Spleen (tissue), 7 donors: ENCODE results near the gene ZMYM2.

Source experiments
- CTCF ChIP-seq, 11 experiments: fragments of 200-600 bp in 7 of 11; fragments of 450-650 bp in 4 of 11; sonication (generic) in 4 of 11; IDR thresholded peaks in 8 of 11; conservative IDR thresholded peaks in 3 of 11; 1 replicate in 7 of 11; 2 replicates in 4 of 11; pipeline versions ENCODE4 v1.4.0 to v1.8.0; 2016 to 2021; ENCODE audit warnings: antibody characterized with exemption in 11 of 11, inconsistent platforms in 4 of 11, mild to moderate bottlenecking in 1 of 11
- POLR2A ChIP-seq, 3 donors: fragments of 450-650 bp; IDR thresholded peaks; one replicate each; pipeline ENCODE4 v1.5.1; 2017; ENCODE audit warnings: antibody characterized with exemption in 3 of 3, mild to moderate bottlenecking in 1 of 3
- POLR2AphosphoS5 ChIP-seq, 3 donors: sonication (generic); formaldehyde crosslinking; IDR thresholded peaks; one replicate each; pipeline ENCODE4 v1.5.1; 2017; ENCODE audit warnings: antibody characterized with exemption in 3 of 3
- donor health status: DM: no; HTN: no; CAD: no; lungs with moderate emphysema.
- donor health status: DM: no; HTN: no; CAD: no.
- donor health status: DM: no; HTN: no; CAD: no.

GRCh38 chr13:20137875-20138274 is 179.3 kb downstream of the ZMYM2 start:
- TF ChIP-seq CTCF (IDR thresholded peaks at IDR 0.05 in 8 of 11, conservative IDR thresholded peaks at IDR 0.05 in 3 of 11) (no peak), POLR2A (IDR thresholded peaks at IDR 0.05) (no peak), POLR2AphosphoS5 (IDR thresholded peaks at IDR 0.05) (no peak)
